Measurements from ENCODE around the gene FNDC1.

The FNDC1 gene

DNA sequence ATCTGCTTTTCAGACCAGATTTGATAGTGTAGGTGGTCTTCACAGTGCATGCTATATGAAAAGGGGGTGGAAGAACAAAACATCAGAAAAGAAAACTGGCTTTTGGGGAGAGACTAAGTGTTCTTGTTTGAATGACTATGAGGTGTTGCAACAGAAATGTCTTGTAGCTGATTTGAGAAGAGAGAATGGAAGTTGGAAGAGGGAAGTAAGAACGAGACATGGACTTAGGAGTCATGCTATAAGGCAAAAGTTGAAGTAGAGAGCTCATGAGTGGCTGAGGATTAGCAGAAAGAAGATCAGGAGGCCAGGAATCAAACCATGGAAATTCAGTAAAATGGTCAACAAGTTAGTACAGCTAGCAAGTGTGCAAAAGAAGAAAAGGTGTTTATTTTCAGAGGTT, 32.1 kb downstream of the FNDC1 start:
- TF ChIP-seq, protein P1, sequence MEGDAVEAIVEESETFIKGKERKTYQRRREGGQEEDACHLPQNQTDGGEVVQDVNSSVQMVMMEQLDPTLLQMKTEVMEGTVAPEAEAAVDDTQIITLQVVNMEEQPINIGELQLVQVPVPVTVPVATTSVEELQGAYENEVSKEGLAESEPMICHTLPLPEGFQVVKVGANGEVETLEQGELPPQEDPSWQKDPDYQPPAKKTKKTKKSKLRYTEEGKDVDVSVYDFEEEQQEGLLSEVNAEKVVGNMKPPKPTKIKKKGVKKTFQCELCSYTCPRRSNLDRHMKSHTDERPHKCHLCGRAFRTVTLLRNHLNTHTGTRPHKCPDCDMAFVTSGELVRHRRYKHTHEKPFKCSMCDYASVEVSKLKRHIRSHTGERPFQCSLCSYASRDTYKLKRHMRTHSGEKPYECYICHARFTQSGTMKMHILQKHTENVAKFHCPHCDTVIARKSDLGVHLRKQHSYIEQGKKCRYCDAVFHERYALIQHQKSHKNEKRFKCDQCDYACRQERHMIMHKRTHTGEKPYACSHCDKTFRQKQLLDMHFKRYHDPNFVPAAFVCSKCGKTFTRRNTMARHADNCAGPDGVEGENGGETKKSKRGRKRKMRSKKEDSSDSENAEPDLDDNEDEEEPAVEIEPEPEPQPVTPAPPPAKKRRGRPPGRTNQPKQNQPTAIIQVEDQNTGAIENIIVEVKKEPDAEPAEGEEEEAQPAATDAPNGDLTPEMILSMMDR (IDR thresholded peaks at IDR 0.05; ENCODE audit: borderline replicate concordance, insufficient read depth, low read depth, low read length) = no peak
- no peak overlapping the region for H3K4me3 ChIP-seq (ENCODE audit: low read depth, low read length)

DNA sequence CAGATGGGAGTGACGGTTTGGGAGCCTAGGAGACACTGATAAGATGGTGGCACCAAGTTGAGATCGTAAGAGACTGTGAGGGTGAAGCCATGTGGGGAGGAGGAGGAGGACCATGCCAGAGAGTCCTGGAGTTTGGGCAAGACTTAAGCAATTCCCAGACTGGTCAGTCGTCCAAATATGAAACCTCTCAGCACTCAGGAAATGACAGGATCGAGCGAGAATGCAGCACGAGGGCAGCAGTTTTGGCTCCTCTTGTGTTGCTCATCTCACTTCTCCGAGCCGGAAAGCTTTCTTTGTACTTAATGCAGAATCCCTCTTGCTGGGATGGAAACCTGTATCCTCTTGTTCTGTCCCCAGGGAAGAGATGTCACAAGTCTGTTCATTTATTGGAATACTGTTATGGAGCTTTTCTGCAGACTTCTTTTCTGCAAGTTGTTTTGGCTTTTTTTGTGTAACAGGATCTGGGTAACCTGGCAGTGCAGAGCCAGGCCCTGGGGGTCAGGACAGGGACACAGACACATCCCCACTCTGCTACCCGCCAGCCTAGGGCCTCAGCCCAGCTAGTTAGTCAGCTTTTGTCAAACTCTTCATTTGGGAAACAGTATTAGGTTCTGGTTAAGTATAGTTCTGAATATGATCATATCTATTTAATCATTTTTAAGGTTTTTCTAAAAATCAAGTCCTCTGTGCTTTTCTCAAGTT, 34.3 kb downstream of the FNDC1 start:
- H3K4me3 ChIP-seq (ENCODE audit: low read depth, low read length) = no peak overlapping the region
- TF ChIP-seq, protein P1 (IDR thresholded peaks at IDR 0.05; ENCODE audit: borderline replicate concordance, insufficient read depth, low read depth, low read length) = no peak

DNA sequence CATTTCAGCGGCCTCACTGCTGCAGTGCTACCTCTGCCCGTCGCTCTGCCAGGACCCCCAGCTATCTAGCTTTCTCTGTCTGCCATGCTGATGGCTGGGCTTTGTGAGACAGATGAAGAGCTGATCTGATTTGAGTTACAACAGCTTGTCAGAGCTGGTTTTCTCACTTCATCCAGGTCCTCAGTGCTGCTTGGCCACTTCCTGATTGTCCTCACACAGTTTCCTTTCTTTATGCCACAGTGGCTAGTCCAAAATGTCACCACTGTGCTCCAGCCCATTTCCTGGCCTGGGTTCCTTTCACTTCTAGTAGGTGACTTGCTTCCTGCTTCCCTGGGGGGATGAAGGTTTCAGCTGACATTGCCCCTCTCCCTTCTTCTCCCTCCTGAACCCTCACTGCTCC, 35.4 kb downstream of the FNDC1 start:
- TF ChIP-seq, protein P1 (IDR thresholded peaks at IDR 0.05; ENCODE audit: borderline replicate concordance, insufficient read depth, low read depth, low read length) = no peak
- no peak overlapping the region for H3K4me3 ChIP-seq (ENCODE audit: low read depth, low read length)

DNA sequence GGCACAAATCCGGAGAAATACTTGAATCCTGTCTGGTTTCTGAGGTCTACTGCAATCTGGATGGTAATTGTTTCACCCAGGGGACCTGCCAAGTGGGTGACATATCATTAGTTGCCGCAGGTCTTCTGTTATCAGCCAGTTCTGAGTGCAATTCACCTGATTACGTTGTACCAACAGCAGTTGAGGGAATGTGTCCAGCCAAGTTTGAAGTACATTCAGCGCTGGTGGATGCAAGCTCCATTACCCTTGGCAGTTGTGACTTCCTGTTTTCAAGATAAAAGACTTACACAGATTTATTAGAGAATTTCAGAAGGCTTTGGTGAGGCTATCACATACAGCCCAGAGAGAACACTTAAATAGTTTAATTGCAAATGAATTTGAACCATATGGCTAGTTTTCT, 42.8 kb downstream of the FNDC1 start:
- TF ChIP-seq, protein P1 (IDR thresholded peaks at IDR 0.05; ENCODE audit: borderline replicate concordance, insufficient read depth, low read depth, low read length) = no peak
- no peak overlapping the region for H3K4me3 ChIP-seq (ENCODE audit: low read depth, low read length)

DNA sequence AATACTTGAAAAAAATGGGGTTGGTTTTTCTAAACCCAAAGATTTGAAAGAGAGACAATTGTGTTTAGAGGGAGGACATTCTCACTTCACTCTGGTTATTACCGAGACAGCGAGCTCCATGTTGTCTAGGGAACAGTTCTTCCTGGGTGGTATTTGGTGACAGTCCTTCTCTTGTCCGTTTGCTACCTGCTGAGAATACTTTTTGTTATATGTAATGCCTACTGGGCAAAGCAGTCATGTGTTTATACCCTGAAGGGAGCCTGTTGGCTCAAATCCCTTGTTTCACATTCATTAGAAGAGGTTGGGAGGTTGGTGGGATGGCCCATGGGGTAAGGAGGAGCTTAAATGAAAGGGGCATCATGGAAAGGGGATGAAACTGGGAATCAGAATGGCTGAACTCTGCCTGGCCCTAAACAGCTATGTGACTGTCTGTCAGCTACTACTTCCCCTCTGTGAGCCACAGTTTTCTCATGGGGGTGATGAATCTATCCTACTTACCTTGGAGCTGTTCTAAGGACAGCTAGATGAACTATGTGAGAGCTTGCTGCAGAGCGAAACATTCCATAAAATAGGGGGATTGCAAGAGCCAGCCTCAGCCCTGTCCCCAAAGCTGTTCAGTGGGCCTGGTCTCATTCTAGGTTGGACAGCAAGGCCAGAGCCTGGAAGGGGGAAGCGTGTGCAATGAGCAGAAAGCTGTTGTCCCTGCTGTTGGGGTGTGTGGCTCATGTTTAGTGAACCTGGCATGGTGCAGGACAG, 43.5 kb downstream of the FNDC1 start:
- no peak overlapping the region for H3K4me3 ChIP-seq (ENCODE audit: low read depth, low read length)
- TF ChIP-seq, protein P1 (IDR thresholded peaks at IDR 0.05; ENCODE audit: borderline replicate concordance, insufficient read depth, low read depth, low read length) = no peak

DNA sequence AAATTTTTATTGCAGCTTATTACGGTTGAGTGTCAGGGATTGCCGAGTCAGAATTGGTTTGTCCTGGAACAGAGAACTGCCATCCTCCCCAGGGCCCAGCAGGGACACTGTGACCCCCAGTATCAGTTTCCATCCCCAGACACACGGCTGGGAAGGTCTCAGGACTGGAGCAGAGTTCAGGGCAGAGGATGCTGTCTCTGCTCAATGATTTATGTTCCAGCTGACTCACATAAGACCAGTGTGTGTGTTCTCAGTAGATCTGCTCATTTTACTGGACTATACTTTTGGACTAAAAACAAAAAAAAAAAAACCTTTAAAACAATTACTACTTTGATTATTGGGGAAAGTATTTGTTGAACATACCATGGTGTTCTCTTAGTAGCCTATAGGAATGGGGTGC, 44.2 kb downstream of the FNDC1 start:
- TF ChIP-seq, protein P1 (IDR thresholded peaks at IDR 0.05; ENCODE audit: borderline replicate concordance, insufficient read depth, low read depth, low read length) = no peak
- no peak overlapping the region for H3K4me3 ChIP-seq (ENCODE audit: low read depth, low read length)

DNA sequence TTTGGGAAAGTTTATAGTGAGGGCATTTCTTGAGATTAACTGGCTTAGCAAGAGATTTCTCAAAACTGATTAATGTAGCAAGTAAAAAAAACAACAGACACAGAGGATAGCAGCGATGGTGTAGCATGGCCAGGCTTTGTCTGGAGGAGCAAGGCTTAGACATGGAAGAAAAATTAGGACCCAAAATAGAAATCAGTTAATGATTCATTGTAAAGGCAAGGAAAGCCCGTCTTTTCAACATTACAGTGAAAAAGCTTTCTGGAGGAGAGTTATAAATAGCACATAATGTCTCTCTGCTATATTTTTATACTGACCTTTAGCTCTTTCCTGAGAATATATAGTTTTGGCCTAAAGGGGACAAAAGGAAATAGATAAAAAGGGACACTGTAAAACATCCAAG, 45.1 kb downstream of the FNDC1 start:
- TF ChIP-seq, protein P1 (IDR thresholded peaks at IDR 0.05; ENCODE audit: borderline replicate concordance, insufficient read depth, low read depth, low read length) = no peak
- H3K4me3 ChIP-seq (ENCODE audit: low read depth, low read length) = no peak overlapping the region
